CD4-positive, alpha-beta T cell treated with Interleukin-17A for 1 hour (primary cell): ENCODE data around the gene NOXRED1.

Experiments
- DNase-seq: peaks from one replicate; pipeline ENCODE4 v3.0.0-alpha.2; 2020

NOXRED1 gene

DNA sequence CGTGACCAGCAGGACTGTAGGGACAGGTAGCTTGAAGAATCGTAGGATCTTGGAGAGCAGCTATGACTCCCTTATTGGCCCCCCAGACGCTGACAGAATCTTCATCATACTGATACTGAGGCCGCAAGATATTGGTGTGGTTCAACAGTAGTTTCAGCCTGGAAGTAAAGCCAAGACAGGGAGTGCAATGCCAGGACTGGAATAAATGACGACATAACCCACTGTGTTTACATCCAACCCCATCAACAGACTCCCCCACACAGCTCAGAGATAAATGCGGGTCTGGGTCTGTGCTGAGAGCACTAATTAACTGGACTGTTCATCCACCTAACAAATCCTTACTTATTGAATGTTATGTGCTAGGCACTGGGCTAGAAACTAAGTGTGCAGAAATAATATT is 16.6 kb downstream of the NOXRED1 start:
- DNase-seq = no peak

- DNase-seq = no peak
These were observed 17.2 kb downstream of the NOXRED1 start for GRCh38 chr14:77406086-77406485.

DNA sequence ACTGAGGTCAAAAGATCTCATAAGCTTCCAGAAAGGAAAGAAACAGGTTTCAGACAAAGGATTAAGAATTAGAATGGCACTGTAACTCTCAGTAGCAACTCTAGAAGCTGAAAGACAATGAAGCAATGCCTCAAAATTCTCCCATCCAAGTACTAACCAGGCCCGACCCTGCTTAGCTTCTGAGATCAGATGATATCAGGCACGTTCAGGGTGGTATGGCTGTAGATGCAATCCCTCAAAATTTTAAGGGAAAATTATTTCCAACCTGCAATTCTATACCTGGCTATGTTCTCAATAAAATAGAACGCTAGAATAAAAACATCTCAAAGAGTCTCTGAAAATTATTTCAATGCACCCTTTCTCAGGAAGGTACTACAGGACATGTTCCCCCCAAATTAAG is 19.6 kb downstream of the NOXRED1 start:
- DNase-seq = no peak

DNA sequence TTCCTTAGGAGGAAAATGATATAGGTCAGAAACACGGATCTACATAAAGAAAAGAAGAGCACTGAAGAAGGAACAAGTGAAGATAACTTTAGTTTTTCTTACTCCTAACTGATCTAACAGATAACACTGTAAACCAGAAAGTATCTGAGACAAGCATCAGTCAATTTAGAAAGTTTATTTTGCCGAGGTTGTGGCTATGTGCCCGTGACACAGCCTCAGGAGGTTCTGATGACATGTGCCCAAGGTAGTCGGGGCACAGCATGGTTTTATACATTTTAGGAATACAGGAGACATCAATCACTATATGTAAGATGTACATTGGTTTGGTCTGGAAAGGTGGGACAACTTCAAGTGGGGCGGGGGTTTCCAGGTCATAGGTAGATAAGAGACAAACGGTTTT is 23.1 kb downstream of the NOXRED1 start:
- DNase-seq = no peak

- no peak for DNase-seq
These were observed 33.1 kb downstream of the NOXRED1 start for GRCh38 chr14:77390188-77390587.

DNA sequence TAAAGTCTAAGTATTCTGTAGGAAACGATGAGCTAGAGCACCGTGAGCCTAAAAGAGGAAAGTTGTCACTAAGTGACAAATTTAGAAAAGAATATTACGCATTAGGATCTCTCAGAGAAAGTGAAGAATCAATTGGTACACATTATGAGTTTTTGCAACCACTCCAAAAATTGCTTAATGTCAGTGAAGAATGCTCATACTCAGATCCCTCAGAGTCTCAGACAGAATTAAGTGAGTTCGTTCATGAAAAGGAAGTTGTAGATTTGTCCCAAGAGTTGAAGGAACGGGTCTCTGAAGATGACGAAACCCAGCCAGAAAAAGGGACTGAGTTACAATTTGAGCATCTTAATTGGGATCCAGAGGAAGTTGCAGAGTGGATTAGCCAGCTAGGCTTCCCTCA is 44.6 kb downstream of the NOXRED1 start:
- DNase-seq = no peak

DNA sequence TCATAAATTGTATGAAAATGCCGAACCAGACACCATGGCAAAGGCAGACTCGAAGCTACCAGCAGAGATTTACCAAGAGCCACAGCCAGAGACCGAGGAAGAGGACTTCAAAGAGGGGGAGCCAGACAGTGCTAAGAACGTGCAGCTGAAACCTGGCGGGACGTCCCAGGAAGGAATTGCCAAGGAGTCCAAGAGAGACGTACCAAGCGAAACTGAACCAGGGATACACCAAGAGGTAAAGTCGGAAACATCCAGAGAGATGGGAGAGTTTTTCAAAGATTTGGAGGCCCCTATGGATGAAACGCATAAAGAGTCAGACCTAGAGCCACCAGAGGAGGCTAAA is 45.9 kb downstream of the NOXRED1 start:
- DNase-seq = no peak

DNA sequence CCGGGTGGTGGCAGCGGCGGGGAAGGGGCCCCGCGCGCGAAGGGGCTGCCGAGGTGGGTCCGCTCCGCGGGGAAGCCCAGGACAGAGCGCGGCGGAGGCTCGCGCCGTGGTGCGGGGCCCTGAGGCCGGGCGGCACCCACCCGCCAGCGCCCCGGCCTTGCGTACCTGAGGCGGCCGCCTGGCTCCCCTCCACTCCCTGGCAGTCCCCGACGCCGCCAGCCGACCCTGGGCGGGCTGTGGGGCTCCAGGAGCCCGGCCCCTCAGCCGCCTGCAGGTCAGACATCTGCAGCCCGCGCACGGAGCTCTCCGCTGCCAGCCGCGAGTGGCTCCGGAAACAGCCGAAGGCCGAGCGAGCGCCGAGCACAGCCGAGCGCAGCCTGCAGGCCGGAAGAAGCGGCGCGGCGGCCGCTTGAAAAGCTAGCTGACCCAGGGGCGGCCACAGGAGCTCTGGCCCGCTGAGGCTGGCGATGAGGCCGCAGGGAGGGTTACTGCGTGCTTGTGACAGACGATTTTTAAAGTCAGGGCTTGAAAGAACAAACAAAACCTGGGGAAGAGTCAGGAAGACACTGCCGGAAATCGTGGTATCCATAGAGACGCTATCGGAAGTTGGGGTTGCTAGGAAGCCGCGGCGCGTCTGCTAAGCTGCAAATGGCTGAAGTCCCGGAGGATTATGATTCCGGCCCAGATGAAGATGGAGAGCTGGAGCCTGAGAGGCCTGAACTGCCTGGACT is 46.4 kb downstream of the NOXRED1 start, which contains the start of the genes SAMD15 and TMED8:
Gene SAMD15, plus strand, starts transcription at position 609 of the 731 bp plus-strand sequence. Its CDS starts 40 bp downstream, at position 649.
Gene TMED8, minus strand, starts transcription at position 324 of the 731 bp plus-strand sequence. Its CDS starts 41 bp downstream, at position 283.
- peak; percentile 84 for DNase-seq

- no peak for DNase-seq
These were observed 47.2 kb downstream of the NOXRED1 start for GRCh38 chr14:77375973-77376770.

GRCh38 chr14:77375164-77375950 is 48.0 kb downstream of the NOXRED1 start:
- DNase-seq = no peak

GRCh38 chr14:77372304-77372841 is 51.0 kb downstream of the NOXRED1 start:
- peak; percentile 22 for DNase-seq

DNA sequence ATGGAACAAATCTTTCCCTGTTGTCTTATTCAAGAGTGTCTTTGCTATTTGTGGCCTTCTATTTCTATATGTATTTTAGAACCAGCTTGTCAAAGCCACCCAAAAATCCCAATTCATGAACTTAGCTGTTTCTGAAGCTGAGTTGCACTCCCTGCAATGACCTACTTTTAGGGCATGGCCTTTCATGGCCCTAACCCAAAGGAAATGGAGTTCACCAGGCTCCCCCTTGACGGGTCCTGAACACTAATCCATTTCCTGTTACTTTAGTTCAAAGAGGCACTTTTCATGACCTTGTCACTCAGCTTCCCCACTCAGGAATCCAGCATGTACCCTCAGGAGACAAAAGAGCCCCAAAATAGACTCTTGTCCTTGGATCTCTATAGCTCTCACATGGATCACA is 54.0 kb downstream of the NOXRED1 start:
- peak; percentile 46 for DNase-seq

- DNase-seq = no peak
These were observed 59.2 kb downstream of the NOXRED1 start for GRCh38 chr14:77364146-77364545.

- no peak for DNase-seq
These were observed 63.7 kb downstream of the NOXRED1 start for GRCh38 chr14:77359626-77360025.

DNA sequence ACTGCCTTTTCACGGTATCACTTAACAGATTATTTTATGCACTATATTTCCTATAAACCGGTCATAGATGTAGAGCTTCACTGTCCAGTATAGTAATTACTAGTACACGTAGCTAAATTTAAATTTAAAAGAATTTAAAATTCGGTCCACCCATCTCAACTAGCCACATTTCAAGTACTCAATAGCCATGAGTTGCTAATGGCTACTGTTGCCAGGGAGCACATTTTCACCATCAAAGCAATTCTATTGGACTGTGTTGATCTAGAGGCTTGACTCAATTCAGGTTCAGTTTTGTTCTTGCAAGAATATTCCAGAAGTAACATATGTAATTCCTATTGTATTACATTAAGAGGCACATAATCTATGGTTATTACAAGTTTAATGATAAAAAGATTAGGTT is 66.4 kb downstream of the NOXRED1 start:
- DNase-seq = no peak

DNA sequence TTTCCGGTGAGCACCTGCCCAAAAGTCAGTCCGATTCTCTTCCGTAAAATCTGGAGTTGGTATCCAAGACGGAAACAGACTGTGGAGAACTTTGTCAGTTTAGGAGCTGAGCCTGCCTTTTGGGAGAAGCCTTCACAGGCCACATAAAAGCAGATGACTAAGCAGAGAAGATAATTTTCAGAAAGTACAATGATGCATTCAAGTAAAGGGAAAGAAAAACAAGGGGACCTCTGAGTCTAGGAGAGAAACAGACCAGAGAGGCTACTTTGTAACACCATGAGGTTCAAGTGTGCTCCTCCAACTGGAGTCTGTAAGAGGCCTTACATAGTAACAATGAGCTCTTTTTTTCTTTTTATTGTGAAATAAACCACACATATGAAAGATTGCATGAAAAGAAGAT is 67.5 kb downstream of the NOXRED1 start:
- DNase-seq = no peak

DNA sequence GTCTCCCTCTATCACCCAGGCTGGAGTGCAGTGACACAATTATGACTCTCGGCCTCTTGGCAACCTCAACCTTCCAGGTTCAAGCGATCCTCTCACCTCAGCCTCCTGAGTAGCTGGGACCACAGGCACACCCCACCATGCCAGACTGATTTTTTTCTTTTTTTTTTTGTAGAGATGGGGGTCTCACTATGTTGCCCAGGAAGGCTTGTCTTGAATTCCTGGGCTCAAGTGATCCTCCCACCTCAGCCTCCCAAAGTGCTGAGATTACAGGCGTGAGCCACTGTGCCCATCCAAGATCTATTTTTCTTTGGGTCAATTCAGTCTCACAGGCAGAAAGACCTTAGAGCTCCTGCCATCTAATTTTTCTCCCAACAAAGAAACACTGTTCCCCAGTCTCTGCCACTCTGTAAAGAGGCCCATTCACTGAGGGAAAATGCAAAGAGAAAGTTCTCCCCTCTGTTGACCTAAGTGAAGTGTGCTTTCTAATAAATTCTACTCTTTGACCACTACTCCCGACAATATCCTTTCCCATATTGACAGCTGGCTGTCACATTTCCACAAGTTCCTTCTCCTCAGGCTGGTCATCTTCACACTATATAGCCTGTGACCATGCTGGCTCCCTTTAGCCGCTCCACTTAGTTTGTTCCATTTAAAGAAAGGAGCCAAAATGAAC is 69.7 kb downstream of the NOXRED1 start:
- DNase-seq = no peak

DNA sequence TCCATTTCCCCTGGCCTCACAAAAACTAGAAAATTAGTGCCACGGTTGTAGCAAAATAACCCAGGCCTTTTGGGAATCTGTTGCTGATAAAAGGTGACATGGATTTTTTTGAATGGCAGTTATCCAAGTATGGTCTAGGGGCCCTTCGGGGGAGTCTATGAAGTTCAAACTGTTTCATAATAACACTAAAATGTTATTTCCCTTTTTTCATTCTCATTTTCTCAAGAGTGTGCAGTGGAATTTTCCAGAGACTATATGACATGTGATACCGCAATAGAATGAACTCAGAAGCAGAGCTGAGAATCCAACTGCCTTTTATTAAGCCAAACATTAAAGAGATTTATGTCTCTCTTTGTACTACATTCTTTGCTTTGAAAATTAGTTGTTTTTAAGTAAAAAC is 75.6 kb downstream of the NOXRED1 start:
- no peak for DNase-seq

- no peak for DNase-seq
These were observed 76.8 kb downstream of the NOXRED1 start for GRCh38 chr14:77346495-77346894.

DNA sequence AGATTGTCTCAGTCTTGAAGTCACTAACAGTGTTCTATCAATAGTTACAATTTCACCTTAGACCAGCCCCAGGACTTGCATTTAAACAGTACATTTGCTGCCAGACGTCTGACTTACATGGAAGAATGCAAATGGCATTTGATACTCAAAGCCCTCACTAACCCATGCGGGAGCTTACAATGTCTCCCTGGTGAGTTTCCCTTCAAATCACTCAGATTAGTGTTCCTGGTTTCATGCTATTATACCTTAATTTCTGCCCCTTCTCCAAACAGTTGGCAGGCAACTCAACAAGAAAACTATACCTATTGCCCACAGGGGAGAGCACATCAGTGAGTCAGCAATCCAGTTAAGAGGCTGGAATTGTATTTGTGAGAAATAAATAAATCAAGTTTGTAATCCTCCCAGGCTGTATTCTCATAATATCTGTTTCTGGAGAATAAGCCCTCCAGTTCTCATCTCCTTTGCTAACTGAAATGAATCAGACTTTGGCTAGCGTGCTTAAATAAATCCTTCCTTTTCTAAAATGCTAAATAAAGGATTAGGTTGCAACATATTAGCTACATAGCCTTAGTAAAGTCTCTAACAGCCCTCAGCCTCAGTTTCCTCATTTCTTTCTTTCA is 78.8 kb downstream of the NOXRED1 start:
- DNase-seq = no peak
